NCI-H345 treated with DMSO at 0.1 percent for 48 hours (cell line): ENCODE results near the gene CBX5.
"Not testable (repeated sequence)": the region's sequence is repeated elsewhere in the genome, so short reads cannot be mapped to it uniquely, and the experiment has no call there.

ENCODE experiments used
- DNase-seq: peaks from one replicate; lab custom pipeline; 2025; ENCODE audit not compliant: unreplicated experiment; lab: John Stamatoyannopoulos, UW

CBX5 gene

DNA sequence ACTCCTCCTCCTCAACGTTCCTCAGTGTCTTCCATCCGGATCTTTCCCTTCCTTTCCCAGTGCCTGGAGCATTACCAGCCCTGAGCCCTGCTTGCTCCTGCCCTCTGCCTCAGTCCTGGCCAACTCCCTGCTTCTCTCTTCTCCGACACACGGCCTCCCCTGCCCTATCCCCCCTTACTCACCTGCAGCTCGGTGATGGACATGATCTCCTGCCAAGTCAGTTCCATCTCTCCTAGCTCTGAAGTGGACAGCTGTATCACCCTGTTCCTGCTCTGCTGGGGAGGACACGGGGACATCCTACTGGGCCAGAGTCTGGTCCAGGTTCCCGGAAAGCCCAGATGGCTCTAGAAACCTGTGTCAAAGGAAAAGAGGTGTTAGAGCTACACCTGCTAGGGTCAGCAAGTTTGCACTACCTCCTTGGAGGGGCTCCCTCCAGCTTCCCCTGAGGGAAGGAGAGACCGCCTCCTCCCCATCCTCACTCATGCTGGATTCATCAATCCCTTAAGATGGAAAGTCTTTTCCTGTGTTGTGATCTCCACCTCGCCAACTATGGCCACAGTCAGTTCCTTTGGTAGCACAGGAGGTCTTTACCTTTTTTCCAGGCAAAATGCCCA is 15.1 kb upstream of the CBX5 start:
- DNase-seq = no peak

DNA sequence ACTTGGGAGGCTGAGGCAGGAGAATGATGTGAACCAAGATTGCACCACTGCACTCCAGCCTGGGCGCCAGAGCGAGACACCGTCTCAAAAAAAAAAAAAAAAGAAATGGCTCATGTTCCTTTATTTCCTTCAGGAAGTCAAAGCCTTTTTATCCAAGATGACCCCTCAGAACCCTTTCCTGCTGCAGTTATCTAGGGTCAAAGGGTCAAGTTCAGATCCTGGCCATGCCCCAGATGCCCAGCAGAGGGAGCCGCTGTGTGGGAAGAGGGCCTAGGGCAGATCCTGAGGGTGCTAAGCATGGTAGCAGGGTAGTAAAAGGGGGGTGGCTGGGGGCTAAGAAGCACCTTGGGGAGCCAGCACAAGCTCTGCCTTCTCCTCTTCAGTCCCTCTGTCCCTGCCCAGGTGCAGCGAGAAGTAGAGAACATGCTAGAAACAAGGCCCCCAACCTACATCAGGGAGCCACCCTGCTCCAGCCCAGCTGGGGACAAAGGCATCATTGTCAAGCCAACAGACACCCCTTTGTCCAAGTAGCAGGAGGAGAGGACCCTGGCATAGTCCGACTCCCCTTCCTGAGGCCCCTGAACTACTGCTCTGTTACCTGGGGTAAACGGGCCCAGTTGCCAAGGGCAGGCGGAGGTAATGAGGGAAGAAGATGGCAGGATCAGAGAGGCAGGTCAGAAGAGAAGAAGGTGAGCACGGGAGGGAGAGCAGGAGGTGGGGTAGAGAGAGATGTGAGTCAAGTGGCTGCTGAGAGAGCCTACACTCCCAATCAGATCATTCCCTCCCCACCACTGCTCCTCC is 14.4 kb upstream of the CBX5 start:
- no peak for DNase-seq

DNA sequence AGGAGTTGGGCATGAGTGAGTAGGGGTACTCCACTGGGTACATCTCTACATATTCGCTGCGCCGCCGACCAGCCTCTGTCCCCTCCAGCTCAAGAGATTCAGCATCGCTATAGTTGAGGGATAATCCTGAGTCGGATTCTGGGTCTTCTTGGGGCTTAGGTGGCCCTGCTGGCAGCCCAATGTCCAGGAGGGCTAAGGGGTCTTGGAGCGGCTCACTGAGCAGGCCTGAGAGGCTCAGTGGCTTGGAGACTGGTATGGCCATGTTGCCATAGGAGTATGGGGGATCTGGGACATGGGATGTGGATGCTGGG is 13.0 kb upstream of the CBX5 start:
- no peak for DNase-seq

DNA sequence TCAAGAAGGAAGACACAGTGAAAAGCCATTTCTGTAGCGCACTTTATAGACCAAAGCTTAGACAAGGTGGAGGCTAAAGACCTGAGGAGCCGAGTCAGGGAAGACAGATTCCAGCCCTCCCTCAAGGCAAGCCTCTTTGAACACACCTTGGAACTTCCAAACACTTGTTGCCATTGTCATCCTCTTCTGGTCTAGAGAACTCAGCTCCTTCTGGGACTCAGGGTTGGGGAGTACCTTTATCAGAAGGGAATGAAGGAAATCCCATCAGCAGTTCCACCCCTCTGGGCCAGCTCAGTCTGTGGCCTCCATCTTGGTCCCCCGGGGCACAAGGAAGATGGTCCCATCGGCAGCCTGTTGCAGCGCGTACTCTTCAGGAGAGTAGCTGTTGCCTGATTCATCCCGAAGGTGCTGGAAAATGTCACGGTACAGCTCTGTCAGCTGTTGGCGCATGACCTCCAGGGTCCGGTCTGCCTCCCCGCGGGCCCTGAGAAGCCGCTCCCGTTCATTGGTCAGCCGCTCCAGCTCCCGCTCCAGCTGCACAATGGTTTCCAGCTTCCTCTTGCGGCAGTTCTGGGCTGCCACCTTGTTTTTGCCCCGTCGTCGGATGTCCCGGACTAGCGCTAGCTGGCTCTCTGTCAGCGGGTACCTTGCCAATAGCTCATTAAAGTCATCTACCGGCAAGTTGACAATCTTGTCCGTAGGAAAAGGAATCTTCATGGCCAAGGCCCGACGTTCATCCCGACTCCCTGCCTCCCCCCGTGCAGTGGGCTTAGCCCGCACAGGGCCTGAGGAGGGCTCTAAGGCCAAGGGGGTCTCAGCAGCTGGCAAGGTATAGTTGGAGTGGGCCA is 12.4 kb upstream of the CBX5 start:
- DNase-seq = no peak

DNA sequence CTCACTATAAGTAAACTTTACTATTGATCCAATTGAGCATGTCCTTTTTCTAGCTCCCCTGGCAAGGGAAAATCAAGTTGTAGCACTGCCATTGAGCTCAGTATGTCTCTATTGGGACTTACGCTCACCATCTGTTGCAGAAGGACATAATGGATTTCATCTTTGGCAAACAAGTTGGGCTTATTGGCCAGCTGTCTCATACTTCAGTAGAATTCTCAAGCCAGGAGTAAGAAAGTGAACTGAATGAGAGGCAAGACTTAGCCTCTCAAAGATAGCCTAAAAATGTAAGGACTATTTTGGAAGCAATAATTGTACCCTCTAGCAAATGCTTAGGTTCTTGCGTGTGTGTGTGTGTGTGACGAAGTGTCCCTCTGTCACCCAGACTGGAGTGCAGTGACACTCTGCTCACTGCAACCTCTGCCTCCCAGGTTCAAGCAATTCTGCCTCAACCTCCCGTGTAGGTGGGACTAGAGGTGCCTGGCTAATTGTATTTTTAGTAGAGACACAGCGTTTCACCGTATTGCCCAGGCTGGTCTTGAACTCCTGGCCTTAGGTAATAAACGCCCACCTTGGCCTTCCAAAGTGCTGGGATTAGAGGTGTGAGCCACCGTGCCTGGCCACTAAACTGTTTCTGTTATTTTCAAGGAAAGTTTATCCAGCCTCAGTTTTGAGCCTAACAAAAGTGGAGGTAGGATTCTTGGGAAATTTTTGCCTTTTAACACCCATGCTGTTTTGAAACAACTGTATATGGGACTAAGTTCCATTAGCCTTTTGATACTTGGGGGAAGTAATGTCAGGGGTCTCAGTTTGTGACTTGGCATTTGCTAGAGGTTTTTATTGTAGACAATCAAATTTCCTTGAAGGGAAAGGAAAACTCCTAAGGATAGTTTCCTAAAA is 7.6 kb upstream of the CBX5 start:
- DNase-seq = no peak

DNA sequence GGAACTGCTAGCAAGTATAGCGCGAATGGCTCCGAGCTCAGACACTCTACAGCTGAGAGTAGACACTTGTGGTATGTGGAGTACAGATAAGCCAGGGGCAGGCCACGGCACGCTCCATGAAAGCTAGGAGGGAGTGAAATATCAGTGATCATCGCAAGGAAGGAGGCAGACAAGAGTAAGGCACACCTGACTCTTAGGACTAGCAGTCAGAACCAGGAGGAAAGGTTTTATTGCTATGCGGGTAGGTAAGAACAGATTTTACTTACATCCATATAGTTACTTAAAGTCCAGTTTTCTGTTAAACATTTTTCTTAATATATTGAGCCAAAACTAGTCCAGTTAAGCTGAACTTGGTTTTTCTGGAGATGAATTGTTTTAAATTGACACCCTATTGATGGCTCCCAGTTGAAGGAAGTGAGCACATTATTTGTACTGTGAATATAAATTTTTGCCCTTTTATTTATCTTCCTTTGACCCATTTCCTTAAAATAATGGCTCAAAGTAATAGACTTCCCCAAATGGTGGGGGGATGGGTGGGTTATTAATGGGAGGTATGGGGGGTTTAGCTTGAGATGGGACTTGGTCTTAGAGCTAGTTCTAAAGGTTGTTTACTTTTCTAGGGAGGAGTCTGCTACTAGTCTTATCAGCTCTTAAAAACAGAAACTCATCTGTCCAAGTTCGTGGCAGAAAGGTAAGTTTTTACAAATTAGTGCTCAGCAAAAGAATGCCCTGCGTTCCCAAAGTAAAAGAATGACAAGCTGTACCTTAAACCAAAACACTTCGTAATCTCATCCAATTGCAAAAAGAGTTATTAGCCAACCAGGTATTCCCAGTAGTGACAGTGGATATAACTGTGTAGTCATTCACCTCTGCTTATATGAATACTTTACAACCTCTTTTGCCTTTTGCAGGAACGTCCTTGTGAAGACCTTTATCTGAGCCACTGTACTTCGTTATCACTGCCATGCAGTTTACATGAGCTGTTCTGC is 6.4 kb upstream of the CBX5 start:
- DNase-seq = no peak

DNA sequence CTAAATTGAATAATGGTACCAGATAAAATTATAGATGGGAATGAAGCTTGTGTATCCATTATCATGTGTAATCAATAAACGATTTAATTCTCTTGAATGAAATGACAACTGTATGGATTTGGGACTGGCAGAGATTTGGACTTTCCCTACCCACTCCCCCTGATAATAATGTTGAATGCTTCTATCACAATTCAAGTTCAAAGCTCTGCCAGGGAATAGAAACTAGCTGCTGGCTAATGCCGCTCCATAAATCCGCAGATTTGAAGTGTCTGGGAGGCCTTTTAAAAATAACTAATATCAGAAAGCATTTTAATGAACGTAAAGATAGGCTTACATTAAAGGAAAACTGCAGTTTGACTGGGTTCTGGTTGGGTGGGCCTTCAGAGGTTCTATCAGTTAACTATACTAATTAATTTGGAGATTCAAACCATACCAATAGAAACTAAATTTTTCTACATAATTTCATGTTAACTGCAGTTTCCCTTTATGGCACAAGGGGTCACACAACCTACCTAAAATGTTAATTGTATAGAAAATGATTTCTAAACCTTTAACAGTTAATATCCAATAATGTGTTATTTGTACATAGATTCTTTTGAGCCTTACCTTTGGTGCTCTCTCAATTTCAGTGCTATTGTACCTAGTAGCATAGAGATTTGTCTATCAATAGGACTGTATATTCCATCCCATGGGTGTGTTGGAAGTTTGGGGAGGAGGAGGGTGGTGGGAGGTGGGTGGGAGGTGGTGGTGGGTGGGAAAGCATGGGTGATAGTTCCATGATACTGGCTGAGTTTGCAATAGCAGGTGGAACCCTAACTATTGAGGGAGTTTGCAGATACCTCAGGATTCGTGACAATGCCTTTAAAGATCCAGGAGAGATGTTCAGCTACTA is 5.5 kb upstream of the CBX5 start:
- no peak for DNase-seq

DNA sequence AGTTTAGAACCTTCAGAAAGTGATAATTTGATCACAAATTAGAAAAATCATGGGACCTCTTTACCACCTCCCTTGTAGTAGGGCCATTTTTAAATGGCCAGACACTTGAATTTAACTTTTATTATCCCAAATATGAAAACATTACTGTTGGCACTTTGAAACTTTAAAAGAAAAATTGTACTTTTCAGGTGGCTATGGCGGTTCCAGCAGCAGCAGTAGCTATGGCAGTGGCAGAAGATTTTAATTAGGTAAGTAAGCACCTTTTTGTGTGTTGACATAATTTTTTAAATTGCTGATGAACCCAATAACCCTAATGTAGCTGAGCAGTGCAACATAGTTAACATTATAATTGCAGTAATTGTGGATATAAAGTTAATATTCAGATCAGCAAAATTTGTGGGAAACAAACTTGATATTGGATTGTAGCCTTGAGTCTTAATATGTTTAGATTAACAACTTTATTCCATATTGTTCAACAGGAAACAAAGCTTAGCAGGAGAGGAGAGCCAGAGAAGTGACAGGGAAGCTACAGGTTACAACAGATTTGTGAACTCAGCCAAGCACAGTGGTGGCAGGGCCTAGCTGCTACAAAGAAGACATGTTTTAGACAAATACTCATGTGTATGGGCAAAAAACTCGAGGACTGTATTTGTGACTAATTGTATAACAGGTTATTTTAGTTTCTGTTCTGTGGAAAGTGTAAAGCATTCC is 4.3 kb upstream of the CBX5 start:
- DNase-seq = not testable (repeated sequence)

DNA sequence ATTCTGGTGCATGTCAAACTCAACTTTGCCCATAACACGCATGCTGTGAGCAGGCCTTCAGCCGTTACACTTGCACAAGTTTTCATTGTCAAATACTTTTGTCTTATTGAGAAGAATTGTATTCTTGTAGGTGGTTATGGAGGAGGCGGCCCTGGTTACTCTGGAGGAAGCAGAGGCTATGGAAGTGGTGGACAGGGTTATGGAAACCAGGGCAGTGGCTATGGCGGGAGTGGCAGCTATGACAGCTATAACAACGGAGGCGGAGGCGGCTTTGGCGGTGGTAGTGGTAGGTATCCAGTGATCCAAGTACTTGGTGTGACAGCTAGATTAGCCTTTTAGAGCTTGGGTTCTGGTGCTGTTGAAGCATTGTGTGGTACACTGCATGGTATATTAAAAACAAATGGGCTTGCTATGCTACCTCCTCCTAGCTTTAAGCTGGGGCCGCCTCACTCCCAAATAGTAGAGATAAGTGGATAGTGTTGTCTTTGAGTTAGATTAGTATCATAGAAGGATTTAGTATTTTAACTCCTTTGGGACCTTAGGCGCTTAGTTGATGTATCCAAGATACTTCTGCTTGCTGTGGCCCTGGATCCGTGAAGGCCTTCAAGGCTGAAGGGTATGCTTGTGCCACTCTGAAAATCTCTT is 3.1 kb upstream of the CBX5 start:
- no peak for DNase-seq

DNA sequence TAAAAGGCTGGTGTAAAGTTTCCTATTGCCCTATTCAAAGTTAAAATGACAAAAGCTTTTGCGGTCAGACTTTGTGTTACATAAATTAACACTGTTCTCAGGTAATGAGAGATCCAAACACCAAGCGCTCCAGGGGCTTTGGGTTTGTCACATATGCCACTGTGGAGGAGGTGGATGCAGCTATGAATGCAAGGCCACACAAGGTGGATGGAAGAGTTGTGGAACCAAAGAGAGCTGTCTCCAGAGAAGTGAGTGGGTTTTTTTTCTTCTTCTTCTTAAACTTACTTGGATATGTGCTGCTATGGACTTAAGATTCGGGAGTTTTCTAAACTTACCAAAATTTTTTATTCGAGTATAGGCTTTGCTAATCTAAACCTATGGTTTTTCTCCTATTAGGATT is 1.8 kb upstream of the CBX5 start:
- not testable (repeated sequence) for DNase-seq

DNA sequence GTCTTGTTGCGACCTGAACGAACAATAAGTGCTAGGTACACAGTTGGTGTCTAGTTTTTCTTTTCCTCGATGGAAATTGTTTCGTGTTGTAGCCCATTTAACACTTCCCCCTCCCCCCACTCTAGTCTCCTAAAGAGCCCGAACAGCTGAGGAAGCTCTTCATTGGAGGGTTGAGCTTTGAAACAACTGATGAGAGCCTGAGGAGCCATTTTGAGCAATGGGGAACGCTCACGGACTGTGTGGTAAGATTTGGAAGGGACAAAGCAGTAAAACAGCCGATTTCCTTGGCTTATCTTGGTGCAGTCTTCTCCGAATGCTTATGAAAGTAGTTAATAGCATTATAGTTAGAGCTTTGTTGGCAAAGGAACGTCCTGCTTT is 1.3 kb upstream of the CBX5 start:
- DNase-seq = not testable (repeated sequence)

DNA sequence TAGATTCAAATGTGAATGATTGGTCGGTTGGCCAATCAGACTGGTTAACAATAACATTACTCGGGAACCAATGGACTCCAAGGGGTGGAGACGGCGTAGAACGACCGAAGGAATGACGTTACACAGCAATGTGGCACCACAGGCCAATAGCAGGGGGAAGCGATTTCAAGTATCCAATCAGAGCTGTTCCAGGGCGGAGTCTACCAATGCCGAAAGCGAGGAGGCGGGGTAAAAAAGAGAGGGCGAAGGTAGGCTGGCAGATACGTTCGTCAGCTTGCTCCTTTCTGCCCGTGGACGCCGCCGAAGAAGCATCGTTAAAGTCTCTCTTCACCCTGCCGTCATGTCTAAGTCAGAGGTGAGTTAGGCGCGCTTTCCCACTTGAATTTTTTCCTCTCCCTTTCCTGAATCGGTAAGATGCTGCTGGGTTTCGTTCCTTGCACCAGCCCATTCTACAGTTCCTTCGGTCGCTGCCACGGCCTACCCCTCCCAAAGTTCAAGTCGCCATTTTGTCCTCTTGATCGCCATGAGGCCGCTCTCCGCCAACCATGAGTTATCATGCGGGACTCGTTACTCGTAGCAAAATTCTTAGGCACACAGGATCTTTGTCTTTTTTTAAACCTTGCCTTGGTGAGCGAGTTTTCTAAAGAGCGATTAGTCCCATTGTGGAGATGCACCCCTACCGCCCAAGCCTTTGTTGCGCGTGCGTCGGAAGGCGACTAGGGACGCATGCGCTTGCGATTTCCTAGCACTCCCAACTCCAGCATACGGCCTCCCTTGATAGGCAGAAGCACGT is 742 bp upstream of the CBX5 start, which contains the start of gene HNRNPA1:
TSS of gene HNRNPA1 (plus strand) at position 259 of the 793 bp plus-strand sequence. CDS start at position 341, 82 bp downstream.
- DNase-seq = peak; percentile 99

DNA sequence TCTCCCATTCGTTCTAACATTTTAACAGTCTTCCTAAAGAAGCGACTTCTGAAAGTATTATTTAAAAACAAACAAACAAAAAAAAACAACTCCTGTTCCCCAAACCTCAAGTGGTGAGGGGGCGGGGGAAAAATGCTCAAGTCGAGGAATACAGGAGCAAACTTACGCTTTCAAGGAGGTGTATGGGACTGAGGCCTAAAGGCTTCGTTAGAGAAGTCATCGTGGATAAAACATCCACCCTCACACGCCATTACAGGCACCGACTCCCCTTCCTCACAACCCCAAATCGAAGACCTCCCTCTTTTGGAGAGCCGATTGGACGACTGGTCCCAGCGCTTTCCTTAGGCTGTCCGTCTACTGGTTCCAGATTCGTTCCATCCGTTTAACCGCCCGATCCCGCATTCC is 693 bp downstream of the CBX5 start:
- DNase-seq = no peak

DNA sequence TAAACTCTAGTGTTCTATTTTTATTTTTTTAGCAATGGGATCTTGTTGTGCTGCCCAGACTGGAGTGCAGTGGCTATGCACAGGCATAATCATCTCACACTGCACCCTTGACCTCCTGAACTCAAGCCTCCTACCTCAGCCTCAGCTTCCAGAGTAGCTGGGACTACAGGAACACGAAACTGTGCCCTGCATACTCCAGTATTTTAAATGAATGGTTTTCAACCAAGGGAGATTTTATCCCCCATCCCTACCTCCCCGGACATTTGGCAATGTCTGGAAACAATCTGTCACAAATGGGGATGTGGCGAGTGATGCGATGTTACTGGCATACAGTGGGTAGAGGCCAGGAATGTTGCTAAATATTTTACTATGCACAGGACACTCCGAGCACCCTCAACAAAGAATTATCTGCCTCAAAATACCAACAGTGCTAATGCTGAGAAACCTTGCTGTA is 2.1 kb downstream of the CBX5 start:
- DNase-seq = no peak

DNA sequence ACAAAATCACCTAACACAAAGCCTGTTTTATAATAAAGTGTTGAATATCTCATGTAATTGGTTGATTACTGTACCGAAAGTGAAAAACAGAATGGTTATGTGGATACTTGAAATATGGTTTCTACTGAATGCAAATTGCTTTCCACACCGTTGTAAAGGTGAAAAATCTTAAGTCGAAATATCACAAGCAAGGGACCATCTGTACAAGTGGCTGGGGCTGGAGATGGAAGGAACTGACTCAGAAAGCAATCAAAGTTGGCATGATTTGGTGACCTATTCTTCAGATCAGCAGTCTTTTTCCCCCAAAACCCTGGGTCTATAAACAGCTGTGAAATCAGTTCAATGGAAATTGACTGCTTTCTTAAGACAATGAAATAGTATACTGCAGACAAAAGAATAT is 3.6 kb downstream of the CBX5 start:
- DNase-seq = no peak

DNA sequence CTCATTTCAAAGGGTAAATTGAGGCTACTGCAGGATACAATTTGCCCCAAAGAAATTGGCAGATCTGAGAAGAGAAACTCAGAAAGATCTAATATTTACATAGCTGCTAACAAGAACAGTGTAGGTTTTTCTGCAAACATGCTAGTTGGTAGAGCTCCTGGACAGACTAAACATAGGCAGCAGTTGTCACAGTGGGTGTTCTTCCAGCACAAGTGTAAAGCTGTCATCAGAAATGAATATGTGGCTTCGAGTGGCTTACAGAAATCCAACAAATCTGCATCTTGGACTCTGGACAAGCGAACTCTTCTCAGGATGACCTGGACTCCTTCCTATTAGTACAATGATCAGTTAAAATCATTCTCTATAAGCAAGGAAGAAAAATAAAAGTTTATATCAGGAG is 5.9 kb downstream of the CBX5 start:
- peak; percentile 37 for DNase-seq

DNA sequence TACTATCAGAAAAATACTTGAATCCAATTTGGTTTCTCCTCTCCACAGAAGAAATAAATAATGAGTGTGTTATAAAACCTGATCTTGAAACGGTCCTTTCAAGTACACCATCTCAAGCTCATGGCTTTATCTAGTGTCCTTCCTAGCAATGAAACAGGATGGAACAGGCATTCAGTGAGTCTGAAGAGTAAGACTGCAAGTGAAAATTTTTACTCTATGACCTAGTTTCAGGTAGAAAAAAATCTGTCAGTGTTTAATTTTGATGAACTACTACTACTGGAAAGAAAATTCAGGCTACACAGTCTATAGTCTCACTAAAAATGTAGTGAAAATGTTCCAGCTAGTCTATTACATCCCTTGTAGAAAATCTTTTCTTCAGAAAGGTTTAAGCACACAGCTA is 7.7 kb downstream of the CBX5 start:
- DNase-seq = no peak
